HG02943 (cell line): ENCODE measurements around the gene VEGFC.

Experiments
- ATAC-seq: cut with Tn5 transposase; IDR thresholded peaks from one replicate; pipeline ENCODE4 v1.9.1; 2021; ENCODE audit warnings: mild to moderate bottlenecking, low read depth, moderate library complexity; ENCODE audit not compliant: unreplicated experiment

The VEGFC gene

GRCh38 chr4:176800891-176801534 lies 8.3 kb upstream of the VEGFC start:
- ATAC-seq = no peak

DNA sequence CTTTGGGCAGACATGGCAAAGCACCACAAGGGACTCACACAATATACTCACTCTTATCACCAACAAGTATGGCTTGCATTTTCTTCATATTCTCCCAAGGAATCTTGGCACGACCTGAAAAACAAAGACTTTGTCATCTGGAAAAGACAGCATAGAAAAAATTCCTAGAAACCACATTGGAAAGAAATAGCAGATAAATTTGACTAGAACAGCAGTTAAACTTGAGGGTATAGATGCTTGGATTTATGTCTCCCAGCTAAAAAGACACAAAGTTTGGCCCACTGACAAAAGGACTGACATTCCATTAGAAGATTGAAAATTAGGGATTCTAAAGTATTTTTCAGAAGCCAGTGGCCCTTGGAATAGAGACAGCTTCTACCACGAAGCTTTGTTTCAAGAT lies 6.9 kb upstream of the VEGFC start:
- ATAC-seq = no peak

- ATAC-seq = no peak
Measured at GRCh38 chr4:176798540-176798939, 5.8 kb upstream of the VEGFC start.

DNA sequence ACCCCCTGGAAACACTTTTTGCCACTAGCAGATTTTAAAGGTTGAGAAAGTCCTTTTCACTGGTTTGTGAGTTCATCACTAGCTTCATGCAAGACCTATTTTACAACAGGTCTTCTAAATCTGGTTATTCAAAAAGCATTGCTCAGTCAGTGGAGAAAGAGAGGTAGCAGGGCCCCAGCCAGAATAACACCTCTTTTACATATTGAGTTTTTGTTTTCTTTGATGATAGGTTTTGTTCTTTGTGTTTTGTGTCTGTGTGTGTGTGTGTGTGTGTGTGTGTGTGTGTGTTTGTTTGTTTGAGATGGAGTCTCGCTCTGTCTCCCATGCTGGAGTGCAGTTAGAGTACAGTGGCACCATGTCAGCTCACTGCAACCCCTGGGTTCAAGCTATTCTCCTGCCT lies 2.7 kb upstream of the VEGFC start:
- no peak for ATAC-seq

- ATAC-seq = no peak
Measured at GRCh38 chr4:176794651-176795050, 1.9 kb upstream of the VEGFC start.

DNA sequence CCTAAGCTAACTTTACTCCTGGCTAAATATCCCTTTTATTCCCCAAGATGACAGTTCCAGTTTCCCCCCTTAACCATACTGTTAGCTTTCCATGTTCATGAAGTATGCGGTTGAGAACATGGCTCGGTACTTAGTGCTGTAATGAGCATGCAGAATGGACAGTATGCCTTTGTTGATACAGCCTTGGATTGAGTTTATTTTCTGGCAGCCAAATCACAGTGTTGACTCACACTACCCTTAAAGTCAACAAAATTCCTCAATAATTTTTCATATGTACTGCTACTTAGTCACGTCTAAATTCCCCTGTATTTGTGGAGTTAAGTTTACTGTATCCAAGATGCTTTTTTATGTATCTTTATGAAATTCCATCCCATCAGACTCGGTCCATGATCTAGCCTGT lies 1.4 kb upstream of the VEGFC start:
- ATAC-seq = no peak

DNA sequence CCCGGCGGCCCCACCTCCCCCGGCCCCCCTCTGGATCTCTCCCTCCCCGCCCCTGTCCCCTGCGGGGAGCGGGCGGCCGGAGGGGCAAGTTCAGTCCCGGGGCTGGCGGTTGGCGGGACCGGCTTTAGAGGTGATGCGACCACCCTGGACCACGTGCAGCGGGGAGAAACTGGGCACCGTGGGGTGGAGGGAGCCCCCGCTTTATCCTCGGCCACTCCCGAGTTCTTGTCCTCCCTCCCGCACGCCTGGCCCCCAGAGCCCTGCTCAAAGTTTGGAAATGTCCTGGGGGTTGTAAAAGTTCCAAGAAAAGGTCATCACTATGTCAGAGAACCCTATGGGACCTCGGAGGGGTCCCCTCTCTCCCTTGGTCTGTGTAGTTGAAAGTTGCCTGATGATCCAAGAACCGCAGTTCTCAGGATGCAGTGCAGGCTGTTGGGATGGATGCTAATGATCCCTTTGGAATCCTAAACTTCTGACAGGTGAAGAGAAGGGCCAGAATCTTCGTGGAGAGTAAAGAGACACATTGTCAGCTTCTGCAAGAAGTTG lies 411 bp upstream of the VEGFC start:
- no peak for ATAC-seq

DNA sequence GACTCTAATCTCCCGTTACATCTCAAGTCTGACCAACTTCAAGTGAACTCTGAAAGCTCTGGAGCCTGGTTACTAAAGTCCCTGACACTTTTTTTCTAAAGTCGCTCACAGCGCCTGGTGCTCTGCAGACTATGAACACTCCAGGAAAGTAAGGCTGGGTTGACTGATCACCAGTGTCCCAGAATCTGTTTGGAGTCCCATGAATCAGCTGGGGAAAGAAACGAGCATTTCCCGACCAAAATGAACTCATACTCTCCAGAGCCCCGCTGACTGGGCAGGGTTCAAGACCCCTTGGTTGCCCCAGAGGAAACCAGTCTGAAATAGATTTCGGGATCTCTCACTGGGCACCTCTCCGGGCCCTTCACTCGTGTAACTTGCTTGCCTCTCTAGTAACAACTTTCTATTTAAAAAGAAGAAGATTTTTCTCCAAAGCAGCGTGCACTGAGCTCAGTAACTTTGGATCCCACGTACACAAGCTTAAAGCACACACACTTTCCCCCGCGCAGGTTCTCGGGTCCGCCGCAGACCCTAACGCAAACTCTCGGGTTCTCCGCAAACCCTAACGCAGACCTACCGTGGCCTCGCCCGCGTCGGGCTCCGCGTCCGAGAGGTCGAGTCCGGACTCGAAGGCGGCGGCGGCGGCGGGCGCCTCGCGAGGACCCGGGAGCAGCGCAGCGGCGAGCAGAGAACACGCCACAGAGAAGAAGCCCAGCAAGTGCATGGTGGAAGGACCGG lies 964 bp downstream of the VEGFC start:
- peak; percentile 29 for ATAC-seq

GRCh38 chr4:176790398-176790797 lies 2.3 kb downstream of the VEGFC start:
- ATAC-seq = no peak

DNA sequence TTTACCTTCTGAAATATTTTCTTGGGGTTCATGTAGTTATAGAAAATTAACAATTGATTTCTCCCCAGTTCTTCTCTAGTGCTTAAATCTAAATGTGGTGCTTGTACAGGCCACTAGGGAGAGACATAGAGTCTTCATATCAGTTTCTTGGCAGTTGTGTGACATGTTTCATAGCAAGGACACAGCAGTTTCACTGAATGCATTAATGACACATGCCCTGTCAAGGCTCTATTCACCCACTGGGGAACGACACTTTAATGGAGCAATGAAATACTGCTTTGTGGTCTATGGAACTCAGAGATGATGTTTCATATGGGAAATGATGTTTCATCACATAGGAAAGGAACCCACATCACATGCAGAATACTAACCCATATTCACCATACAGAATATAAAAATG lies 2.8 kb downstream of the VEGFC start:
- ATAC-seq = no peak

GRCh38 chr4:176788971-176789370 lies 3.8 kb downstream of the VEGFC start:
- no peak for ATAC-seq

DNA sequence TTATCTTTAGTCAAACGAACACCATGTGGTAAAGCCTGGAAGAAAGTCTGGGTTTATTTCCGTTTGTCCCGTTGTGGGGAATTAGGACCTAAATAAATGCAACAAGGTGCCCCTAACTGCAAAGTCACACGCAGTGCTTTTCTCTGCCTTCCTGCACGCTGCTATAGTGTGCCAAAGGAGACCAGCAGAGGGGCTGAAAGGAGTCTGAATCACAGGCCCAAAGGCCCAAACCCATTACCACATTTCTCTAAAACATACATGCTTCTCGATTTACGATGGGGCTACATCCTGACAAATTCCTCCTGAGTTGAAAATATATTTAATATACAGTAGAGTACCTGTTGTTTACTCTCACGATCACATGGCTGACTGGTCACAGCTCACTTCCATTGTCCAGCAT lies 4.5 kb downstream of the VEGFC start:
- no peak for ATAC-seq

DNA sequence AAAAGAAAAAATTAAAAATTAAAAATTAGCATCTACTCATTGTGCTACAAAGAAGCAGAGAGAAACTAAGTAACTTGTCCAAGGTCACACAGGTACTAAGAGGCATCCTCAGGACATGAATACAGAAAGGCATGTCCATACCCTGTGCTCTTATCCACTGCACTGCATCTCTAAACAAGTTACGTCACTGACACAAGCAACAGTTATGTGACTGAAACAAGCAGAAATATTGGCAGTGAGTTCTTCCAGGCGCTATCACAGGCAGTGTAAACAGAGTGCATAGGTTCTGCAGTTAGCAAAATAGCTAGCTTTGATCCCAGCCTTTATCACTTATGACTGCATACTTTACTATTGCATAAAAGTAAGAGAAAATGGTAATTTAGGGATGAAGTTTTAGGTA lies 7.9 kb downstream of the VEGFC start:
- no peak for ATAC-seq

GRCh38 chr4:176782794-176783193 lies 9.9 kb downstream of the VEGFC start:
- no peak for ATAC-seq

DNA sequence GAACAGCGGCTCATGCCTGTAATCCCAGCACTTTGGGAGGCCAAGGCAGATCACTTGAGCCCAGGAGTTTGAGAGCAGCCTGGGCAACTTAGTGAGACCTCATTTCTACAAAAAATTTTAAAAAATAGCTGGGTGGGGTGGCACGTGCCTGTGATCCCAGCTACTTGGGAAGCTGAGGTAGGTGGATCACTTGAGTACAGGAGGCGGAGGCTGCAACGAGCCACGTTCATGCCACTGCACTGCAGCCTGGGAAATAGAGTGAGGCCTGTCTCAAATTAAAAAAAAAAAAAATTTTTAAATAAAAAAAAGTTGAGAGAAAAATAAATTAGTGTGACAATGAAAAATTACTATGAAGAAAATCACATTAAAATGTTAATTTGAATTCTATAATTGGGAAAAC lies 10.5 kb downstream of the VEGFC start:
- no peak for ATAC-seq

DNA sequence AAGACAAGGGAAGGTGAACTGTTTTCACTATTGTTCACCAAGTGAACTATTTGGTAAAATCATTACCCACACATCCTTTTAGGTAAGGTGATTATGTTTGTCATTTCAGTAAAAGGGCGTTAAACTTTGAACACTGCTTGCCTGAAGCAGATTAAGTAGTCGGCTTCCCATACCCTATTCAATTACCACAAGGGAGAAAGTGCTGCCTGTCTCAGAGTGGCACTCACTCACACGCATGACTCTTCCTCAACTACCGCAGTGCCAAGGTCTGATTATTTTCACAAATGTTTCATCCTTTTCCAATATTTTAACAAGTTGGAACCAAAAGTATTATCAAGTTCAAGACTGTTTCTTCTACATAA lies 11.0 kb downstream of the VEGFC start:
- no peak for ATAC-seq

DNA sequence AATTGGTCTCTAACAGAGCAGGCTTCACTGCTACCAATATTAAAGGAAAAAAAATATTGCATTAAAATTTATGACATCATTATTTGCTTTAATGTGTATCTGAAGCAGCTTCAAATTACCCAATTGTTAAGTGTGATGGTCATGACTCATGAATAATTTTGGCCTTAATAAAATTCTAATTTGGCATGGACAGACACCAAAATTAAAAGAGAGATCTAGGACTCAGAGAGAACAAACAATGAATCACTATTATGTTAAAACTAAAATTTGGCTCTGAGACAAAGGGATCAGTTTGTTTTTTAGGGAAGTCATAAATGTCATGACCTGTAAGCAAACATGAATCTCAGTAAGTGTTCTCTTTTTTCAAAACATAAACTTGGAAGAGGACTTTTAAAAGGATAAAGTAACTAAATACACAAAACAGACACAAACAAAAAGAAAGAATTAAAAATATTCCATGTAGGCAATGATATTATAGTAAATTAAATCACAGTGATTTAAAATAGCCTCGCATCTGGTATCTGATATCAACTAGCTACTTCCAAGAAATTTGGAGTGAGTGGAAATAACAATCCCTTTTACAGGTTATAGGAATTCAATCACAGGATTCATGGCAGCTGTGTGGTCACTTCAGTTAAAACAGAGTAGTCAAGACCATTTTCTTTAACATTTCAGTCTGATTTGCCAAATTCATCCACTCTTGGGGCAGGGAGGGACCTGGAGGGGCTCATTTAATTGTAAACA lies 11.6 kb downstream of the VEGFC start:
- no peak for ATAC-seq

- no peak for ATAC-seq
Measured at GRCh38 chr4:176779421-176779820, 13.3 kb downstream of the VEGFC start.

GRCh38 chr4:176778491-176778890 lies 14.2 kb downstream of the VEGFC start:
- ATAC-seq = no peak

DNA sequence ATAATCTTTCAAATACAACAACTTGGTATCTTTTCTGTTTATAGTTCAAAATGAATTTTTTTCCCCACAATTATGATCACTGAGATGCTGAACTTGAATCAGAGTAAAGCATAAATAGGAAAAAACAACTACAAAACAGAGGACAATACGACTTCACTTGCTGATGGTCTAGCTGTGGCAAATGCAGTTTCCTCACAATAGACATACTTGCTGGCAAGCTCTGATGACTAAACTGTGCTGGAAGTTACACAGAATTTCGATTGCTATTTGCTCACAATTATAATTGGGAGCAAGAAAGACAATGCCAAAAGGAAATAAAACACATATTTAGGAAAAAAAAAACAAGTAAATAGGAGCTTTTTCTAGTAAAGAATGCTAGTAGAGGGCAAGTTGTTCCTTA lies 14.7 kb downstream of the VEGFC start:
- ATAC-seq = no peak

- ATAC-seq = no peak
Measured at GRCh38 chr4:176775338-176775737, 17.4 kb downstream of the VEGFC start.

- no peak for ATAC-seq
Measured at GRCh38 chr4:176774852-176775251, 17.9 kb downstream of the VEGFC start.
